Measurements from ENCODE around the gene POLR2E.
"Not testable (repeated sequence)": the region's sequence is repeated elsewhere in the genome, so short reads cannot be mapped to it uniquely, and the experiment has no call there.

The POLR2E gene

DNA sequence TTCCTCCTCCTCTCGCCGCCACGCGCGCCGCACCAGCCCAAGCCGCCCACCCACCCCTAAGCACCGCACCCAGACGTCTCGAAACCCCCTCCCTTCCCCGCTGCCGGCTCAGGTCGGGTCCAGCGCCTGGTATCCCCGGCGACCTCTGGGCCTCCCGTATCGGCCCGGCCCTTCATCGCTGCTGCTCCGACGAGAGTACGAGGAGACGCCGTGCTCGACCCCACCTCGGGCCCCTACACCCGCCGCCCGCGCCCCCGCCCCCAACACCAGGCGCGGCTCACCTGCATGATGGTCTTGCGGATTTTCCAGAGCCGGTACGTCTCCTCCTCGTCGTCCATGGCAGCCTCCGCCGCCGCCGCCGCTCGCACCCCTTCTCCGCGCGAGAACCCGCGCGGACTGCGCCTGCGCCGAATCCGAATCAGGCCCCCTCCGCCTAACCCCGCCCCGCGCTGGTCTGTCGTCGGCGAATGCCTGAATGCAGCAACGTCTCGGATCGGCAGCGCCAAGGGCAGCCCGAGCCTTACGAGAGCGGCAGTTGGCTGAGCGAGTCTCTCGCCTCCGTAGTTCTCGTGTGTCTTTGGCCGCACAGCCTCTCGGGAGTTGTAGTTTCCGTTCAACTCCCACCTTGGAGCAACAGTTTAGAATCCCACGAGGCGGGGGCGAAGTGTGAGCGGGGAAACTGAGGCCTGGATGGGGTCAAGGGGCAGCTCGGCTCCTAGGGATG is at the start of gene POLR2E:
Gene POLR2E, minus strand, starts transcription at position 398 of the 724 bp plus-strand sequence. Its CDS starts 60 bp downstream, at position 338.
- peak; percentile 86 for FAIRE-seq

DNA sequence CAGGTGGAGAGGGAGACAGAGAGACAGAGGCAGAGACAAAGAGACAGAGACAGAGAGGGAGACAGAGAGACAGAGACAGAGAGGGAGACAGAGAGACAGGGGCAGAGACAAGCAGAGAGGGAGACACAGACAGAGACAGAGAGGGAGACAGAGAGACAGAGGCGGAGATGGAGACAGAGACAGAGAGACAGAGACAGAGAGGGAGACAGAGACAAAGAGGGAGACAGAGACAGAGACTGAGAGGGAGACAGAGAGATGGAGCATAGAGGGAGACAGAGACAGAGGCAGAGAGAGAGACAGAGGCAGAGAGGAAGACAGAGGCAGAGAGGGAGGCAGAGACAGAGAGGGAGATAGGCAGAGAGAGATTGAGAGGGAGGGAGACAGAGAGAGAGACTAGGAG is 49.6 kb upstream of the POLR2E start:
- FAIRE-seq (no peak), DNase-seq (ENCODE audit: low spot score) (no peak)

More for the DNA sequence above, at the start of gene POLR2E:
- peak; percentile 97 for DNase-seq (ENCODE audit: low spot score)

DNA sequence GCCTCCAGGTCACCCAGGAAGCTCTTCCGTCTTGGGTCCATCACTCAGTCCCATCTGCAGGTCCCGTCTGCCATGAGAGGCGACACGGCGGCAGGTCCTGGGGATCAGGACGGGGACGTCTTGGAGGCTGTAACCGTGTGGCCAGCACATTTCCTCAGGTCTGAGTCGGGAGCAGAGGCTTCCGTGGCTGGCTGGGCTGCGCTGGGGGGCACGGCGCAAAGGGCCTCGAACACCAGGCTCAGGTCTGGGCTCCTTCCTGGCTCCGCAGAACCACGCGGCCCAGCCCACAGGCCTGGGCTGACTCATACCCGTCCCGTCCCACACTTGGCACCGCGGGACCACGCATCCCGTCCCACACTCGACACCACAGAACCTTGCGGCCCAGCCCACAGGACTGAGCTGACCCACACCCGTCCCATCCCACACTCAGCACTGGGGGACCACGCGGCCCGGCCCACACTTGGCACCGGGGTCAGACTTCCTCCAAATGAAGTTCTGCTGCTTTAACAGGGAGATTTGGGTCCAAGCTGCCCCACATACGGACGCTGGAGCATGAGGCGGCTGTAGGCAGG is 48.7 kb upstream of the POLR2E start:
- no peak for FAIRE-seq

DNA sequence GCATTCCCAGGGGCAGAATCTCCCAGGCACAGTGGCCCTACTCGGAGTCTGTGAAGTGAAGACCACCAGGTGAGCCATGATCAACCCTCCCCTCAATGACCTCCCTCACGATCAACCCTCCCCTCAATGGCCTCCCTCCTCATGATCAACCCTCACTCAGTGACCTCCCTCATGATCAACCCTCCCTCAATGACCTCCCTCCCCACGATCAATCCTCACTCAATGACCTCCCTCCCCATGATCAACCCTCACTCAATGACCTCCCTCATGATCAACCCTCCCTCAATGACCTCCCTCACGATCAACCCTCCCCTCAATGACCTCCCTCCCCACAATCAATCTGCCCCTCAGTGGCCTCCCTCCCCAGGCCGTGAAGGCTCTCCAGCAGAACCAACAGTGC is 46.8 kb upstream of the POLR2E start:
- no peak for FAIRE-seq
- DNase-seq (ENCODE audit: low spot score), result no peak

More for the DNA sequence above, 48.7 kb upstream of the POLR2E start:
- DNase-seq (ENCODE audit: low spot score), result no peak

DNA sequence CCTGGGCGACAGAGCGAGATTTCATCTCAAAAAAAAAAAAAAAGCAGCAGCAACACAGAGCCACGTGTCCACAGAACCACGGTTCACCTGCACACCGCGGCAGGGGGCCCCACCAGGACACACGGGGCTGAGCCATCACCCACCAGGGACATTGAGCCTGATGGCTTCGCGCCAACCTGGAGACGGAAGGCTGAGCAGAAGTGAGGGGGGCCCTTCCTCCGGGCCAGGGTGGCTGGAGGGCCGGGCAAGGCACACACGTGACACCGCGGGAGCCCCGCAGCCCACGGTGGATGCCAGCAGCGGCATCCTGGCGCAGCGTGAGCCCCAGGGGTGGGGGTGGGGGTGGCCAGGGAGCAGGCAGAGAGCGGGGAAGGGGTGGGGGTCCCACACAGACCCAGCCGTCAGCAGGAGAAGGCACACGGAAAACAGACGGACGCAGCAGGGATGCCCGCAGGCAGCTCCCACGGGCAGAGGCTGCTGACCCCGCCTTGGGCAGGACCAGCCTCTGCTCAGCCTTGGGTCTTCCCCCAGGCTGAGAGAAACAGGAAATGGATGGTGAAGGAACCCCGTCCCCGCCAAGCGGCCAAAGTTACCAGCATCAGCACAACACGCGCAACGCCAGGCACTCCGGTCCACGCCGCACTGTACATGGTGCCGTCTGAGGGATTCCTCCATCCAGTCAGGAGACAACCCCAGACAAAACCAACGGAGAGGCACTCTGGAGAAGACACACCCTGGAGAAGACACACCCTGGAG is 45.3 kb upstream of the POLR2E start:
- DNase-seq (ENCODE audit: low spot score) (no peak), FAIRE-seq (no peak)

DNA sequence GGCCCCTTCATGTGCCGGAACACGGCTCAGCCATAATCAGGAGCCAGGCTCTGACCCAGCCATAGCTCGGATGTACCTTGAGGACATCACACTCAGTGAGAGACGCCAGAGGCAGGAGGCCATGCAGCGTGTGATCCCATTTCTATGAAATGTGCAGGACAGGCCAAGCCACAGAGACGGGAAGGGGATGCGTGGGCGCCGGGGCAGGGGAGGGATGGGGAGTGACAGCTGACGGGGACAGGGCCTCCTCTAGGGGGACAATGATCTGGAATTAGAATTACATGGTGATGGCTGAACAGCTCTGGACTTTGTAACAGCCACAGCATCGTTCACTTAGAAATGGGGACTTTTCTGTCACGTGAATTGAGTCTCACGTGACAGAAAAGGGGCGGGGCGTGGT is 44.0 kb upstream of the POLR2E start:
- FAIRE-seq, result no peak

DNA sequence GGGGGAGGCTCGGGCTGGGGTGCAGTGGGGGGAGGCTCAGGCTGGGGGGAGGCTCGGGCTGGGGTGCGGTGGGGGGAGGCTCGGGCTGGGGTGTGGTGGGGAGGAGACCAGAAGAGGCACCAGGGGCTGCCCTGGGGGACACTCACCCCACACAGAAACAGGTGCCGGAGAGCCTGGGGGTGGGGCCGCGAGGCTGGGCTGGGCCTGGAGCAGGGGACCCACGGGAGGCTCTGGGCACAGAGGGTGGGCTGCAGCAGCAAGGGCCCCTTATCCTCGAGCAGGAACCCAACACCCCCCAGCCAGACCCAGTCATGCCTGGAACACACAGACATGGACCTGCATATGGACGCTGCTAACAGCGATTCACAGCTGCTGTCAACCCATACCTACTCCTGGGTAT is 42.9 kb upstream of the POLR2E start:
- DNase-seq (ENCODE audit: low spot score), result no peak
- no peak for FAIRE-seq

More for the DNA sequence above, 44.0 kb upstream of the POLR2E start:
- no peak for DNase-seq (ENCODE audit: low spot score)

DNA sequence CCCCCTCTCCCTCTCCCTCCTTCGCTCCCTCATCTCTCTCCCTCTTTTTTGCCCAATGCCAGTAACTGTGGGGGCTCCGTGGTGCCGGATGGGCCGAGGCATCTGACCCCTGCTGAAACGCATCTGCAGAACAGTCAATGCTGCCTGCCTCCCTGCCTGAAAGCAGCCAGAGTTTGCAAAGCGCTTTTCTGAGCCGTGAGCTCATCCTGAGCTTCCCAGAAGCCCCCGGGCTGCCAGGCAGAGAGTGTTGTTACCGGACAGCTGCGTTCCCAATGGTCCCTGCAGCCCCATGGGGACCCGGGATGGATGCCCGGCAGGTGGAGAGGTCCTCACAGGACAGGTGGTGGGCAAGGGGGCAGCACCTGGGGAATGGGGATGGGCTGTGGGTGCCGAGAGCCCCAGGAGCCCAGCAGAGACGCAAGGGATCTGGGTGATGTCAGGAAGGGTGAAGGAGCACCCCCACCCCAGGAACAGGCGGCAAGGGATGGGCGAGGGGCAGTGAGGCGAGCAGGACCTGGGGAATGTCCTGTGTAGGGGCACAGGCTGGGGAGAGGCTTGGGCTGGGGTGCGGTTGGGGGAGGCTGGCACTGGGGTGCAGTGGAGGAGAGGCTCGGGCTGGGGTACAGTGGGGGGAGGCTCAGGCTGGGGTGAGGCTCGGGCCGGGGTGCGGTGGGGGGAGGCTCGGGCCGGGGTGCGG is 41.6 kb upstream of the POLR2E start:
- DNase-seq (ENCODE audit: low spot score), result no peak
- FAIRE-seq, result no peak

DNA sequence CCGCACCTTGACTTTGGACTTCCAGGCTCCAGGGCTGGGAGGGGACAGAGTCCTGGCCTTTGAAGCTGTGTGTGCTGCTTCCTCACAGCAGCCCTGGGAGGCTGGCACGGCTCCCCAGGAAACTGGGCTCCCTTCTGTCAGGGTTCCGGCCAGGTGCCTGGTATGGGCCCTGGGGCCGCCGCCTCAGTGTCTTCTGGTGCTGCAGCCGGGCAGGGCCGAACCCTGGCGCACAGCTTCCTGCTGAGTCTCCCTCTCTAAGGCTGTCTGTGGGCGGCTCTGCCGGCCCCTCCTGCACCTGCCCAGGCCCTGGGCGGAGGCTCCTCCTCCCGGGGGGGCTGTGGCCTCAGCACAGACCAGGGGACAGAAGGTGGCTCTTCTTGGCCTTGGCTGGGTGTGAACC is 41.0 kb upstream of the POLR2E start:
- DNase-seq (ENCODE audit: low spot score) (no peak), FAIRE-seq (no peak)

DNA sequence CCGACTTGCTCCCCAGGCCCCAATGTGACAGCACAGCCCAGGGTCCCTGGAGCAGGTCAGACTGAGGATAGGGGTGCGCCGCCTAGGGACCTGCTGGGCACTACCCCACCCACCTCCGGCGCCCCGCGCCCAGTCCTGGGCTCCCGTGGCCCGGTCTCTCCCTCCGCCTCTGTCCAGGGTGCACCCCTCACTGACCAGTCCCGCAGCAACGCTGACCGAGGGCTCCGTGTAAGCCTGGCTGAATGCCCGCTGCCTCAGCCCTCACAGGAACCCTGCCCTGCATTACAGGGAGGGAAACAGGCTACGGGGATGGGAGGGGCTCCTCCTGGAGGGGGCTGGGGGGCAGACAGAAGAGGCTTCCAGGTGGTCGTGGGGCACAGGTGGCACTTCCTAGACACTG is 40.3 kb upstream of the POLR2E start:
- no peak for FAIRE-seq
- no peak for DNase-seq (ENCODE audit: low spot score)

DNA sequence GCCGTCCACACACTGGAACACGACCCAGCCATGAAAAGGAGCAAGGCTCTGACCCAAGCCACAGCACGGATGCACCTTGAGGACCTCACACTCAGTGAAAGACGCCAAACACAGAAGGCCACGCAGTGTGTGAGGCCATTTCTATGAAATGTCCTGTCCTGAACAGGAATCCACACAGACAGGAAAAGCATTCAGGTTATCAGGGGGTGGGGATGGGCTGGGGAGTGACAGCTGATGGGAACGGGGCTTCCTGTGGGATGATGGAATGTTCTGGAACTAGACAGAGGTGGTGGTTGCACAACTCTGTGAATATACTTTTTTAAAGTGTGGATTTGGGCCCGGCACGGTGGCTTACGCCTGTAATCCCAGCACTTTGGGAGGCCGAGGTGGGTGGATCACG is 39.3 kb upstream of the POLR2E start:
- FAIRE-seq (no peak), DNase-seq (ENCODE audit: low spot score) (no peak)

DNA sequence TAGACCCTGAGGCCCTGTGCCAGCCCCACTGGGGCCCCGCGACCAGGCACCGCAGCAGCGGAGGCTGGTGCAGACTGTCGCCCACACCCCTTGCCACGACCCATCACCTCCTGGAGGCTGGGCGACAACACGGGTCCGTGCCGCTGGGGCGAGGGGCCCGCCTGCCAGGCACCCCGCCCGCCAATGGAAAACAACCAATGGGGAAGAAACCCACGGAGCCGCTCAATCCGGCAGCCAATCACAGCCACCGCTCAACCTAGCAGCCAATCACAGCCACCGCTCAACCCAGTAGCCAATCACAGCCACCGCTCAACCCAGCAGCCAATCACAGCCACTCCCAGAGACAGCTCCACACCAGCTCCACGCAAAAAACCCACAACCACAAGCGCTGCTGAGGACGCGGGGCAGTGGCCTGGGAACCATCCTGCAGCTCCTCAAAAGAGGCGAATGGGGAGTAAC is 38.3 kb upstream of the POLR2E start:
- DNase-seq (ENCODE audit: low spot score), result no peak
- FAIRE-seq, result no peak

DNA sequence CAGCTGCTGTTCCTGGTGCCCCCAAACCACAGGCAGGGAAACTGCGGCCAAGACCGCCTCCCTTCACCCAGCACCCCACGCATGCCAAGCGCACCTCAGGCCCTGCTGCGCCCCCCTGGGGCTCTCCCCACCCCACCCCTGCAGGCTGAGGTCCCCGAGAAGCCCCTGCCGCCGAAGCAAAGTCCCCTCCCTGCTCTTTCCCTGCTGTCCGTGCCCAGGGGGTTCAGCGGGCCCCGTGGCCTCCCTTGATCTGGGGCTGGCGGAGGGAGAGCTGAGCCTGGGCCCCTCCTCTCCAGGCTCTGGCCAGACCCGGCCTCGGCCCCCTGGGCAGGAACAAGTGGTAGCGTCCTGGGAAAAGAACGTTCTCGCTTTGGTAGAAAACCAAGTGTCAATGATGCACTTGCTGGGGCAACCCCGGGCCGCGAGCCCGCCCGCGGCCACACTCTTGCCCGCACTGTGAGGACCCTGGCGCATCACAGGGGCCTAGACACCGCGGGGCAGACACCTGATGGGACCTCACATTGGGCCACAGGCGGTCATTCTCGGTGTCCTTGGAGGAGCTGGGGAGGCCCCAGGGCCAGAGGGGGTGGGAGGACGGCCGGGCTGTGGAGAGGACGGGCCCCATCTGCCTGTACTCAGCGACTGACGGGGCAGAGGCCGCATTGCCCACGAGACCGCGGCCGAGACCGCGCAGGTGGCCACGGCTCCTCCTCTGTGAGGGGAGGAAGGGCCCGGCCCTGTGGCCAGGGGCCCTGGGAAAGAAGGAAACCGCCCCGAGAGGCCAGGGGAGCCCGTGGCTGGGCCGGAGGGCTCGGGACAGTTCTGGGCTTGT is 37.6 kb upstream of the POLR2E start:
- no peak for DNase-seq (ENCODE audit: low spot score)
- no peak for FAIRE-seq

DNA sequence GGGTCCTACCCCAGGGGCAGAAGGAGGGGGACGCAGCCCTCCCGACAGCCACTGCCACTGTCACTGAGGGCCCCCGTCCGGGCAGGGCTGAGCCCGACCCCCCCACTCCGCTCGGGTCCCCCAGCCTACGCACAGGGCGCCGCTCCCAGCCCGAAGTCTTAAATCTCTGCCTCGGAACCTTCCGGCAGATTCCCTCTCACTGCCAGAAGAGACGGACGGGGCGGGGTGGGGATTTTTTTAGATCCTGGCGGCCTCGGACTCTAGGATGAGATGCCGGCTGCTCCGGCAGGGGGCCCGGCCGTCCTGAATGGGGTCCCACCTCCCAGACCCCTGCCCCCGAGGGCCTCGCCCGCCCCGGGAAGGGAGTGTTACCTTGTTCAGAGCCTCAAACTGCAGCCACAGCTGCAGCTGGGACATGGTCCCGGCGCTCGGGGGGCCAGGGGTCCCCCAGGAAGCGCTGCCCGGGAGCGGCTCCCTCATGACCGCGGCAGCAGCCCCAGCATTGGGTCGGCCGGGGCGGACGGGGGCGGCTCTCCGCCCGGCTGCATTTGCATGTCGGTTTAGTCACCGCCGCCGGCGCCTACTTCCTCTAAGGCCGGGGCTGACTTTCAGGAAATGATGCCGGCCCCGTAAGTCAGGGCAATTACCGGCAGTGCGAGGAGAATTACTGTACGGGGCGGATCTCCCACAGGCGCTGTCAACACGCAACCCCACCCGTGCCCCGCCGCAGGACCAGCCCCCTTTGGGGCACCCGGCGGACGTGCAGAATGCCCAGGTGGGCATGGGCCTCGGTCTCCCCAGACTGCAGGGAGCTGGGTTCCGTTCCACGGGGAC is 36.8 kb upstream of the POLR2E start:
- FAIRE-seq (no peak), DNase-seq (ENCODE audit: low spot score) (no peak)

DNA sequence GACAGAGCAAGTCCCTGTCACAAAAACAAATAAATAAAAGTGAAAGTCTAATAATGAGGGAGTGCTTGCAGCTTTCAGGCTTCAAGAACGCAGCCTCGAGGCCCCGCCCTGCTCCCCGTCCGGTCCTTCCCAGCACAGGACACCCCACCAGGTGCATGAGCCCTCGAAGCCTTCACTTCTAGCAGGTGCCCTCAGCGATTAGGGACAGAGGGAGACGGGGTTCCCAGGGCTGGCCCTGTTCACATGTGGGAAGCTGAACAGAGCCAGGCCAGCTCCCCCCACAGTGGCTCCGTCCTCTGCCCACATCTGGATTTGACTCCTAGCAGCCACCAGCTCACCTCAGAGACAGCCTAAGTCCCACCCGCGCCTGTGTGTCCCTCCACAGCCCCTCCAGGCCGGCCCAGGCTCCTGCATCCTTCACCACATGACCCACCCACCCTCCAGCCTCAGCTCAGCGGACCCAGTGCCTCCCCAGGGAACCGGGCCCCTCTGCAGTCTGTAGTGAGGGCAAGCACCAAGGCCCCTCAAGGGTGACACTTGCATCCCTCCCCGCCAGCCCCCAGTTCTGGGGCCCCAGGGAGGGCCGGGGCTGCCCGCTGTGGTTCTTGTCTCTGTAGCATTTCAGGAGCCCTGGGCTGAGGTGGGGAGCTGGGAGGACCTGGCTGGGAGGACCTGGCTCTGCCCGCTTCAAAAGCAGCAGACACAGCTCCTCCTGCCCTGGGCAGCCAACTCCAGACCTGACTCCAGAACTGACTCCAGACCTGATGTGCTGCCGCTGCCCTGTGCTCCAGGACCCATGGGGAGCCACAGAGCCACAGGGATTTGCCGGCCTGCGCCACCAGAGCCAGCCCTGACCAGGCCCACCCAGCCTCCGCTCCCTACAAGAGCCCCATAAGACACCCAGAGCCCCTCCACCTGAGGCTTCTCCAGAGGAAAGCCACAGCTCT is 35.9 kb upstream of the POLR2E start:
- DNase-seq (ENCODE audit: low spot score), result no peak
- FAIRE-seq, result no peak

DNA sequence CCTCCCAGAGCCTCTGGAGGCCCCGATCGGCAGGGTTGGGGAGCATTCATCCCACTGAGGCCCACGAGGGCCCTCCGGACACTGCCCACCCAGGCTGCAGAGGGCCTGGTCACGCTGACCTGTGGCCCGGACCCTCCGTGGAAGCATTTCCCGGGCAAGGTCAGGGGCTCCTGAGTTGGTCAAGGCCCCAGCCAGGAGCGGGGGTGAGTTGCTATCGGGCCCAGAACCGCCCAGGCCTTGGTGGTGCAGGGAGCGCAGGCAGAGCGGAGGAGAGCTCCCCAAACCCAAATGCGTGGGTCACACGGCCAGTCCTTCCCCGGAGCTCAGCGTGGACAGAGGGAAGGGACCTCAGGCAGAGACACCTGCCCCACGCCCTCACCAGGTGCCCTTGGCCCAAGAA is 34.4 kb upstream of the POLR2E start:
- DNase-seq (ENCODE audit: low spot score) (no peak), FAIRE-seq (no peak)

DNA sequence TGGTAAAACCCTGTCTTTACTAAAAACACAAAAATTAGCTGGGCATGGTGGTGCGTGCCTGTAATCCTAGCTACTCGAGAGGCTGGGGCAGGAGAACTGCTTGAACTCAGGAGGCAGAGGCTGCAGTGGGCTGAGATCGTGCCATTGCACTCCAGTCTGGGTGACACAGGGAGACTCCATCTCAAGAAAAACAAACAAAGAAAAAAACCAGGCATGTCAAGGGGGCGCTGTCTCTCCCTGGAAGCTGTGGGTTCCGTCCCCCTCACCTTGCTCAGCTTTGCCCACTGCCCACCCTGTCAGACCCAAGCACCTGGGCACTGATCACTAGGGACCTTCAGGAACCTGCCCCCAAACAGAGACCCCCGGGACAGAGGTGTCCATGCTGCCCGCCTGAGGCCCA is 33.9 kb upstream of the POLR2E start:
- FAIRE-seq; DNase-seq (ENCODE audit: low spot score): not testable (repeated sequence)

DNA sequence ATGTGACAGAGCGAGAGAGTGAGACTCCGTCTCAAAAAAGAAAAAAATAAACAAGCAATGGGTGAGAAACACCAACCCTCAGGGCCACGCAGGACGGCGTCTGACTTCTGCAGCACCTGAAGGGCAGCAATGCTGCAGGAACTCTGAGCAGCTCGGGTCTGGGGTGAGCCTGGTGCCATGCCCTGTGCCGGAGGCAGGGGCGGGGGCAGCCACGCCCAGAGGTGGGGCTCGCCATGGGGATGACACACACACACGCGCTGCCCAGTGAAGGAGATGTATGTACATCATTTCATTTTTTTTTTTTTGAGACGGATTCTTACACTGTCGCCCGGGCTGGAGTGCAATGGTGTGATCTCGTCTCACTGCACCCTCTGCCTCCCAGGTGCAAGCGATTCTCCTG is 32.9 kb upstream of the POLR2E start:
- DNase-seq (ENCODE audit: low spot score), result no peak
- FAIRE-seq, result no peak

All from RCC 7860 (cell line).